Coronary artery (tissue), 2 donors: Measurements from ENCODE around the gene HMGCS2.
A peak's percentile ranks its signal among the peaks of the same experiment; 100 is the strongest.

ENCODE experiments used
- DNase-seq: peaks from one replicate; pipeline ENCODE4 v3.0.0-alpha.2; 2017; ENCODE audit warnings: low spot score
- H3K27ac ChIP-seq, 2 donors: fragments of 200-600 bp; sonication (generic); one replicate each; pipeline ENCODE4 v1.5.1; 2016 to 2019
- H3K4me3 ChIP-seq: fragments of 200-600 bp; sonication (generic); 2 replicates; pipeline ENCODE4 v1.5.1; 2016; ENCODE audit warnings: mild to moderate bottlenecking, moderate library complexity
- TF ChIP-seq, protein P1 (sequence below): fragments of 200-600 bp; sonication (generic); IDR thresholded peaks from one replicate; pipeline ENCODE4 v1.5.1; 2019; ENCODE audit warnings: antibody characterized with exemption

HMGCS2 gene

DNA sequence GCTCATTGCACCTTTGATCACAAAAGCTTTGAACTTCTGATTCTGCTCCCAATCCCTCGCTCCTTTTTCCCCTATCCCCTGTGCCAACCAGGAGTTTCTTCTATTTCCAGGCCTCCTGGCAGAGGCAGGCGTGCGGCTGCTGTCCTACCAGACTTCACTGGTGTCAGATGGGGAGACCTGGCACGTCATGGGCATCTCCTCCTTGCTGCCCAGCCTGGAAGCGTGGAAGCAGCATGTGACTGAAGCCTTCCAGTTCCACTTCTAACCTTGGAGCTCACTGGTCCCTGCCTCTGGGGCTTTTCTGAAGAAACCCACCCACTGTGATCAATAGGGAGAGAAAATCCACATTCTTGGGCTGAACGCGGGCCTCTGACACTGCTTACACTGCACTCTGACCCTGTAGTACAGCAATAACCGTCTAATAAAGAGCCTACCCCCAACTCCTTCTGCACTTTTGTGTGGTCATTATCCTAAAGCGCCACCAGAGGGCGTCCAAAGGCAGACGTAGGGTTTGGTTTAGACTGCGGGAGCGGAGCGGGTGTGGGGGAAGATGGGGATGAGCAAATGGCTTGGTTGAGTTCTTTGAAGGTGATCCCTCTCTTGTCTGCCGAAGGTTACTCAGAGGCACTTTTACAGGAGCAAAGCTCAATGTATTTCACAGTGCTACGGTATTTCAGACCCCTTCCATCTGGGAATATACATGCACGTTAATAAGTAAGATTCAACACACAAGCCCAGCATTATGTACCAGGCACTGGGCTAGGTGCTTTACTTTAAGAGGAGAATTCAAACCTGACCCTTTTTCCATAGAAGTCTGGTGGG lies 24.7 kb downstream of the HMGCS2 start:
- no peak overlapping the region for H3K27ac ChIP-seq
- no peak overlapping the region for H3K4me3 ChIP-seq
- TF ChIP-seq, protein P1, sequence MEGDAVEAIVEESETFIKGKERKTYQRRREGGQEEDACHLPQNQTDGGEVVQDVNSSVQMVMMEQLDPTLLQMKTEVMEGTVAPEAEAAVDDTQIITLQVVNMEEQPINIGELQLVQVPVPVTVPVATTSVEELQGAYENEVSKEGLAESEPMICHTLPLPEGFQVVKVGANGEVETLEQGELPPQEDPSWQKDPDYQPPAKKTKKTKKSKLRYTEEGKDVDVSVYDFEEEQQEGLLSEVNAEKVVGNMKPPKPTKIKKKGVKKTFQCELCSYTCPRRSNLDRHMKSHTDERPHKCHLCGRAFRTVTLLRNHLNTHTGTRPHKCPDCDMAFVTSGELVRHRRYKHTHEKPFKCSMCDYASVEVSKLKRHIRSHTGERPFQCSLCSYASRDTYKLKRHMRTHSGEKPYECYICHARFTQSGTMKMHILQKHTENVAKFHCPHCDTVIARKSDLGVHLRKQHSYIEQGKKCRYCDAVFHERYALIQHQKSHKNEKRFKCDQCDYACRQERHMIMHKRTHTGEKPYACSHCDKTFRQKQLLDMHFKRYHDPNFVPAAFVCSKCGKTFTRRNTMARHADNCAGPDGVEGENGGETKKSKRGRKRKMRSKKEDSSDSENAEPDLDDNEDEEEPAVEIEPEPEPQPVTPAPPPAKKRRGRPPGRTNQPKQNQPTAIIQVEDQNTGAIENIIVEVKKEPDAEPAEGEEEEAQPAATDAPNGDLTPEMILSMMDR = peak; percentile 69
- peak; percentile 73 for DNase-seq

DNA sequence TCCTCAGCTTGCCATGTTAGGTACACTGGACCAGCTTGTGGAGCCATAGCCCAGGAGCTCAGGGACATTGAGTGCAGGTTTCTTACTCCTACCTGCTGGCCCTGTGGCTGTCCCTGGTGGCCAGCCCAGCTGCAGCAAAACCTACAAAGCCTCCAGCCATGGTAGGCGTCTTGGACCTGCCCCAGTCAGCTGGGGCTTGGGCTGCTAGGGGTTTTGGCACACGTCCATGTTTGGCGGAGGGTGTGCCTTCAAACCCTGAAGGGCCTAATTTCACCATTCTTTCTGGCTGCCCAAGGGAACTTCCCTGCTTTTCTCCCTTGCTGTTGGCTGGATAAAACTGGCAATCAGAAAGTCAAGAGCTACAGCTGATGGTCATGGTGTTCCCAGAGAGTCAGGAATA lies 25.4 kb downstream of the HMGCS2 start:
- Histone ChIP-seq H3K4me3 (no peak overlapping the region), H3K27ac (peak overlapping the region in 1 of 2 donors; percentile 82)
- DNase-seq = peak; percentile 52
- TF ChIP-seq, protein P1 = no peak

DNA sequence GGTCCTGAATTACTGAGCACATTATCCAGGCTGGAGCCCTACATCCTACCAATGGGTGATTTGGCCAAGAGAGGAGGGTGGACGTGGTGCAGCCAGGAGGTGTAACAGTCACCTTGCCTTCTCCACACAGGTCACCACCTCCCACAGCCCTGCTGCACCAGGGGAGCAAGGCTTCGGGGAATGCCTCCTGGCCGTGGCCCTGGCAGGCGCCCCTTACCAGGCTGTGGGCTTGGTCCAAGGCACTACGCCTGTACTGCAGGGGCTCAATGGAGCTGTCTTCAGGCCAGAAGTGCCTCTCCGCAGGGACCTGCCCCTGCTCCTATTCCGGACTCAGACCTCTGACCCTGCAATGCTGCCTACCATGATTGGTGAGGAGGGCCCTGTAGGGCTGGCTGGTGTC lies 26.0 kb downstream of the HMGCS2 start:
- H3K27ac ChIP-seq = peak overlapping the region in 1 of 2 donors; percentile 82
- TF ChIP-seq, protein P1 = no peak
- DNase-seq = no peak
- H3K4me3 ChIP-seq = no peak overlapping the region

DNA sequence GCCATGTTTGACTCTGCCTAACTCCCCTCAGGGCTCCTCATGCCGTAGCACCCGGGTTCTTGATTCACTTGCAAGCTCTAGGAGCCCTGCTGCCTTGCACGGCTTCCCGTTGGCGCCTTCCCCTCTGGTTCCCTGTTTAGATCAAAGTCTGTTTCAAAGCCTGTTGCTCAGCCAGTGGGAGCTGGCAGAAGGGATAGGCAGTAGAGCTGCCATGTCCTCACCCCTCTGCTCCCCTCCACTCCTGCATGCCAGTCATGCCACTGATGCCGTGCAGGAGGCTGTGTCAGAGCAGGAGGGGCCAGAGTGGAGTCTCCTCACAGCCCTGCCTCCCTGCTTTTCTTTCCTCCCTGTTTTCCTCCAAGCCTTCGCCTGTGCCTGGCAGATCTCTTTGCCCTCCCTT lies 26.5 kb downstream of the HMGCS2 start:
- Histone ChIP-seq H3K27ac (peak overlapping the region; percentile 1 to 82), H3K4me3 (no peak overlapping the region)
- peak; percentile 73 for DNase-seq
- TF ChIP-seq, protein P1 = no peak

DNA sequence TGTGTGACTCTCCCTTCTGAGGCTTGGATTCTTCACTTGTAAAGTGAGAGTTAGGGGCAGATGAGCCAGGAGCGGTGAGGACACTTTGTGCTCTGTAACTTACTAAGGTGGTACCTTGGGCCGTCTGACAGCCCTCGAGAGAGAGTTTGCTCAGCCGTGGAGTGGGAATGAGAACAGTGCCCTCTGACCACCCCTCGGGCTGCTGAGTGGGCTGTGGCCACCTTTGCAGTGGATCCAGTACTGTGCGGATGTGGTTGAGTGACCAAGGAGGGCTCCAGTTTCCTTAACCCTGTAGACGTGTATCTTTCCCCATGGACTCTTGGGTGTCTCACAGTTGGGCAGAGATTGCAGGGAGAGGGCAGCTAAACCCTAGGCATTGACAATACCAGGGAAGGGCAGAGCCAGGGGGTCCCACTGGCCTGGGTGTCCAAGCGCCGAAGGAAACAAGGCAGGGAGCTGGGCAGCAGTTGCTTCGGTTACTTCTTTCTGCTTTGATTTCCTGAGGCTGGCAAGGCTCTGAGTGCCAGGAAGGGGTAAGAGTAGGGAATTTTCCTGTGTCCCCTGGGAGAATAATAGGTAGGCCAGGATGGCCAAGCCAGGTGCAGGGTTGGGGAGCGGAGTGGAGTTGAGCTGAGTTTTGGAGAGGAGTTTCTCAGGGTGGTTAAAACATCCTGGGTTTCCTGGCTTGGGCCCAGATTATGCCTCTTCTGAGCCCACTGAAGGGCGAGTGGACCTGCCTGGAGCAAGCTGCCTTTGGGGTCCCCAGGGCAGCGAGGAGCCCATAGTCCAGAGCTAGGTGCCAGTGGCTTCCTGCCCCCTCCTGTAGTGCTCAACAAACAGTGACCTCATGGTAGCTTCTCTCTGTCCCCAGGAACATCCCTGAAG lies 27.6 kb downstream of the HMGCS2 start:
- peak; percentile 50 for DNase-seq
- TF ChIP-seq, protein P1 = no peak
- Histone ChIP-seq H3K4me3 (no peak overlapping the region), H3K27ac (peak overlapping the region in 1 of 2 donors; percentile 82)

DNA sequence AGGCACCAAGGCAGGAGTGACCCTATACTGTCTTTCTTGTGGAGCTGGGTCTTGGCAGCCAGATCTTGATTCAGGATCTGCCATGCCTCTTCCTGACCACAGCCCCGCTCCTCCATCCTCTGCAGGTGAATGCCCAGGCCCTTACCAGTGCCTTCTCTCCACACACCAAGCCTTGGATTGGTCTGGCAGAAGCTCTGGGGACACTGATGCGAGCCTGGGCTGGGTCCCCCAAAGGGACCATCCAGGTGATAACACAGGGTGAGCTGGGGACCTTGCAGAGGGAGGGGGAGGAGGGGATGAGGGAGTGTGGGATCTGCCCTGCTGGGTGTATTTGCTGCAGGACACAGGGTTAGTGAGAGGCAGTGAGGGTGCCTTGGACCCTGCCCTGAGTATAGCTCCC lies 28.4 kb downstream of the HMGCS2 start:
- peak; percentile 61 for DNase-seq
- H3K4me3 ChIP-seq = no peak overlapping the region
- no peak overlapping the region for H3K27ac ChIP-seq
- TF ChIP-seq, protein P1 = no peak
